SK-N-DZ (cell line): ENCODE results near the gene EPN3. TPM values are rescaled to one million over a fixed set of nuclear protein-coding genes. Genes with fewer than 3 reads are reported as not detected.

Experiments used
- DNase-seq: peaks from one replicate; pipeline ENCODE4 v3.0.0-alpha.2; 2015; ENCODE audit warnings: low spot score
- polyA plus RNA-seq, 2 experiments: library from polyadenylated mRNA; depleted of rRNA; stranded (reverse); fragments of >200 nt; gene quantifications; 2 replicates each; pipeline ENCODE4 v1.2.3, GENCODE V29; 2014

EPN3 gene
- polyA plus RNA-seq (2014; cell fraction: cytosol; rRNA removed): 0.07 and 0.21 TPM in 2 replicates
- polyA plus RNA-seq (2014; cell fraction: nucleus; rRNA removed): 0.03 TPM in 1 of 2 replicates, not detected in the other

DNA sequence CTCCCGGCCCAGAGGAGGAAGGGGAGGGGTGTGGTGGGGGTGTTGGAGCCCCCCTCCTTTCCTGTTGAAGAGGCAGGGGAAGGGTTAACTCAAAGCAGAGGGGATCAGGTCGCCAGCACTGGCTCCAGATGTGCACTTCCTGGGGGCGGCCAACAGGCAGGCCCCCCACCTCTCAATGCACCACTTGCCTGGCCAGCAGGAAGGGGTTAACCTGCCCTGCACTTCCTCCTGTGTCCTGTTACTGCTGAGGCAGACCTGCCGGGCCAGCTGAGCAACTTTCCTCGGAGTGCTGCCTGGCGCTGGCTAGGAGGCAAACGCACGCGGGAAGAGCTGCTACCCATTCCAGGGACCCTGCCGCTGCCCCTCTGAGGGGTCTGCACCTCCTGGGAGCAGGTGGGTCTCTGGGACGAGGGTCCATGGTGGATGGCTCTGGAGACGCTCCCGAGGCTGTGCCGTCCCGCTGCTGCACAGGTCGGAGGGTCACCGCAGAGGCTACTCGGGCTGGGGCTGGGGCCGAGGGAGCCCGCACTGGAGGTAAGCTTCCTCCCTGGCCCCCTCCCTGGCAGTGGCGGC is at the start of gene EPN3:
Gene EPN3, plus strand, starts transcription at position 284 of the 573 bp plus-strand sequence. CDS start 3,822 bp downstream, outside the sequence.
- DNase-seq: no peak

DNA sequence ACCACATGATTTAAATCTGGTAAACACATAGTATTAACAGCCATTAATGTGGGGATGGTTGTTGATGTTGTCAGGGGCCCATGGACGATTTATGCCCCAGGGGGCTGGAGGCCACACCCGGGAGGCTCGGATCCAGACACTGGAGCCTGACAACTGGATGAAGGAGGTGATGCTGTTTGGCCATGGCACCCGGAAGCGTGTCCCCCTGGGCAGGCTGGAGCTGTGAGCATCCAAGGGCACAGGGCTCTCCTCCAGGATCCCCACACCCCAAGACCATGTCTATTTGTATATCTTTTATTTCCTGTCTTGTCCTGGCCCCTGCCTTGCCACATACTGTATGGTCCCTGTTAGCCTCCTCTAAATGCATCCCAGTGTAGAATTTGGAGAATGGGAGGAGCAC is 49.3 kb upstream of the EPN3 start:
- no peak for DNase-seq

DNA sequence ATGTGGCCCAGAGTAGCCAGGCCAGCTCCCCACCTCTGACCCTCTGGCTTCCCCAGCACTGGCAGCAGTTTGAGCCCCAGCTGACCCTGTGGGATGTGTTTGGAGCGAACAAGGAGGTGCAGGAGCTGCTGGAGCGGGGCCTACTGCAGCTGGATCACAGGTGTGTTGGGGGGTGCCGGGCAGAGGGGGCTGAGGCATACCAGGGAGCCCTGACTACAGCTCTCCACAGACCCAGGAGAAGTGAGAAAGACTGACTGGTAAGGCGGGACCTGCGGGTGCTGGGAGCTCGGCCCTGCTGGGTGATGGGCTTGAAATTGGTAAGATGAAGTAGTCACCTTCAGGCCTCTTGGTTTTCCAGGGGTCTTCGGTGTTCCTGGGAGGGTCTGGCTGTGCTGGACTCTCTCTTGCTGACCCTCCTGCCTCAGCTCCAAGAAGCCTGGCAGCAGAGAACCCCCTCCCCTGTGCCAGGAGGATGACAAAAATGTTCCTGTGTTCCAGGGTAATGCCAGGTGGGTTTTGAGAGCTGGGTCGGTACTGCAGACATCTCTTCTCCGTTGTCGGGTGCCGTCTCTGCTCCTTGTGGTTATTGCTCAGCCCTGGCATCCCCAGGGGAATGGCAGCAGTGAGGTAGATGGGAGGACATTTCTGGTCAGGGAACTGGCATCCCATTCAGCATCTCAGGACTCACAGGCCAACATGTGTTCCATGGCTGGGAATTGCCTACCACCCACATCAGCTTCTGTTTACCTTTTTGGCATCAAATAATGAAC is 48.0 kb upstream of the EPN3 start:
- DNase-seq: no peak

DNA sequence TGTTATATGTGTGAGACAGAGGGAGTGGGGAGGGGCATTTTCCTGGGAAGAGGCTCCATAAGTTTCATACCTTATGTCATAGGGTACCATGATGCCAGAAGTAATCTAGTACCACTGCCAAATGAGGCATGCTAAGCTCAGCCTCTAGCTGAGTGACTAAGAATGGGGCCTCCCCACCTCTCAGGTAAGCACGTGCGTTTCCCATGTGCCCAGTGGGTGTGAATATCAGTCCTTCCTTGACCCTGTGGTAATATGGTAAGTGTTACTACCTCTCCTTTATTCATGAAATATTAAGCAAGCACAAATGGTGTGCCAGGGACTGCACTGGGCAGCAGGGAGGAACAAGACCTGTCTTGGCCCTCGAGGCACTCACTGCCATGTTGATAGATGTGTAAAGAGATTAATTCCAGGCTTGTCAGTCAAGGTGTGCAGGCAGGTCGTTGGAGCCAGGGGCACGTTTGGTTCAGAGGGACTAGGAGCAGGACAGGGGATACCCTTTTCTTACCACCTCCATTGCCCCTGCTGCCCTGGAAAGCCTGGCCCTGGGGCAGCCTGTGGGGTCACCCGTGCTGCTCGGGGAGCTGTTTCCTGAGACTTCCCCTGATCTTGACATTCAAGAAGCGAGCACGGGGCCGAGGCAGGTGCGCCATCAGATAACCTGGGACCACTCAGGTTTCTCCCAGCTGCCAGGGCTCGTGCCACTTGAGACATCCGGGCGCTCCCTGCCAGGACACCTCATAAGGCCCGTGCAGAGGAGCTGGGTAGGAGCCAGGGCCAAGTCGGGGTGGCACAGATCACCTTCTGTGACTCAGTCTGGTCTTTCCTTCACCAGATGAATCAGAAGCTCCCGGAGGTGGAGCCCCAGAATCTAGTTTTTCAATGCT is 45.1 kb upstream of the EPN3 start:
- DNase-seq: no peak

- DNase-seq: no peak
Measured at GRCh38 chr17:50488880-50489279, 43.7 kb upstream of the EPN3 start.

DNA sequence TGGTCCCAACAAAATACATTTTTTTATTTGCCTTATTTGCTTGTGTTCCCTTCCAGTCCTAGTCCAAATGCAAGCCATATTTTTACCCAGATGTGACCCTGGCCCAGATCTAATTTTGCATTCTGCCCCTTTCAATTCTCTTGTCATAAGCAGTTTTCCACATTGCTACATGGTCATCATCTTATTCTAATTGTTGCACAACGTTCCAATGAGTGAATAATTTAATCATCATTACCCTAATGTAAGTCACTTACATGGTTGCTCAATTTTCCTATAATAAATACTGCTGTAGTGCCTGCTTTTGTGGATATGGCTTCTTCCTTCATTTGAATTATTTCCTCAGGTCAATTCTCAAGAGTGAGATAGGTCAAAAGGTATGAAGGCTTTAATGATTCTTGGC is 41.0 kb upstream of the EPN3 start:
- DNase-seq: no peak

GRCh38 chr17:50492214-50492613 is 40.3 kb upstream of the EPN3 start:
- DNase-seq: no peak

- DNase-seq: no peak
Measured at GRCh38 chr17:50493744-50494143, 38.8 kb upstream of the EPN3 start.

DNA sequence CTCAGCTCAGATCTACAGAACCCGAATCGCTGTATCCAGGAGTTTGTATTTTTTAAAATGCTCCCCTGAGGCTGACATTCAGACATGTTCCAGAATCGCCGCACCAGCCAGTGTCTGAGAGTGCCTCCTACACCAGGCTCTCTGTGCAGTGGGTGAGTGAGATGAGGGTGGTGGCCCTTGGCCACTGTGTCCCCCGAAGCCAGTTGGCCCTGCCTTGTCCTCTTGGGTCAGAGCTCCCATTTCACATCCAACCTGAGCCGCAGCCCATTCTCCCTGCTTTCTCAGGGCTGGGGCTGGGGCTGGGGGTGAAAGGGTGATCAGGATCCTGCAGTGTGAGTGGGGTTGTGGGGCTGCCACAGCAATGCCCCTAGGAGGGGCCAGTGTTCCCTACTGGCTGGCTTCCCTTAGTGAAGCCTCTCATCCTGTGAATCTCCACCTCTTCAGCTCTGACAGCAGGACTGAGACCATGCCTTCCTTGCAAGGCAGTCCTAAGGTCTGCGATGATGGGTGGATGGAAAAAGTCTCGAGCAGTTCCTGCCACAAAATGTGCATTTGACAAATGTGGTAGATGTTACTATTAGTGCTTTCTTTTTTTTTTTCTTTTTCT is 37.2 kb upstream of the EPN3 start:
- no peak for DNase-seq

DNA sequence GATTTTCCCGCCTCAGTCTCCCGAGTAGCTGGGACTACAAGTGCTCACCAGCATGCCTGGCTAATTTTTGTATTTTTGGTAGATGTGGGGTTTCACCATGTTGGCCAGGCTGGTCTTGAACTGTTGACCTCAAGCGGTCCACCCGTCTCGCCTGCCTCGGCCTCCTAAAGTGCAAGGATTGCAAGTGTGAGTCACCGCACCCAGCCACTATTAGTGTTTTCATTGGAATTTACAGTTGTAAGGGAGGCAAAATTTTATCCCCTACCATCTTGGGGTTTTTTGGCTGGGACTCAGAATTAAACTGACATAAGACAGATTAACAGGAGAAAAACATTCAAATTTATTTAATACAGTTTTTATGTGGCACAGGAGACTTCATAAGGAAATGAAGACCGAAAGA is 36.6 kb upstream of the EPN3 start:
- no peak for DNase-seq

DNA sequence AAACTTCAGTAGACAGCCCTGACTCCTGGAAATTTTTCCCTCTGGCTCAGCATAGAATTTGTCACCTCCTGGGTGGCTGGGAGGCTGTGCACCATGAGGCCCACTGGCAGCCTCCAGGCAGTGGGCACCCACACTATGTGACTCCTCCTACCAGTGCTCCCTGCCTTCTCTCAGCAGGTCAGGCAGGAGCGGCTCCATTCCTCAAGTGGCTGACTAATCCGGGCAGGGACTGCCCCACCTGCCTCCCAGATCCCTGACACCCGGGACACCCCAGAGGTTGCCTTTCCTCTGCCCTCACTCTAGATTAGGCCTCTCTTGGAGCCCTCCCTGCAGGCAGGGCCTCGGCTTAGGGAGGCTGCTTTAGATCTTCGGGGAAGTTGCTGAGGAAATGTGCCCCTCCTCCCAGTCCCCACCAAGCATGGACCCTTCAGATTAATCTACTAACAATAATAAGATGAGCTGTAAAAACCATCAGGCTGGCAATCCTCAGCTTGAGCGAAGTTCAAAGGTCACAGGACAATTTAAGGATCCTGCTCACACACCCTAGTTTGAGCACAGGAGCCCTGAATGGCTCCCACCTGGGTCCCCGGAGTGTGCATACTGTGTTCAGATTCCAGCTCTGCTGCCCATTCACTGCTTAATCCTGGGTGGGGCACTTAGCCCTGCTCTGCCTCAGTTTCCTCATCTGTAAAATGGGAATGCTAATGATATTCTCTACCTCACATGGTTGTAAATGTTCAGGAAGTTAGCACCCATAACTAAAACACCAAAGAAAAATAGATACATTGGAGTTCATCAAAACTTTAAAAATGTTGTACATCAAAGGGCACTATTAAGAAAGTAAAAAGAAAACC is 34.3 kb upstream of the EPN3 start:
- no peak for DNase-seq

DNA sequence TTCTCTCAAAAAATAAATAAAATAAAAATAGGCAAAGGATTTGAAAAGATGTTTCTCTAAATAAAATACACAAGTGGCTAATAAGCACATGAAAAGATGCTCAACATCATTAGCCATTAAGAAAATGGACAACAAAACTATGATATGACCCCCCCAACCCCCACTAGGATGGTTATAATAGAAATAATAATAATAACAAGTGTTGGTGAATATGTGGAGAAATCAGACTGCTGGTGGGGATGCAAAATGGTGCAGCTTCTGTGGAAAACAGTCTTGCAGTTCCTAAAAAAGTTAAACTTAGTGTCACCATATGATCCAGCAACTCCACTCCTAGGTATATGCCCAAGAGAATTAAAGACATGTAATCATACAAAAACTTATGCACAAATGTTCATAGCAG is 33.3 kb upstream of the EPN3 start:
- no peak for DNase-seq

DNA sequence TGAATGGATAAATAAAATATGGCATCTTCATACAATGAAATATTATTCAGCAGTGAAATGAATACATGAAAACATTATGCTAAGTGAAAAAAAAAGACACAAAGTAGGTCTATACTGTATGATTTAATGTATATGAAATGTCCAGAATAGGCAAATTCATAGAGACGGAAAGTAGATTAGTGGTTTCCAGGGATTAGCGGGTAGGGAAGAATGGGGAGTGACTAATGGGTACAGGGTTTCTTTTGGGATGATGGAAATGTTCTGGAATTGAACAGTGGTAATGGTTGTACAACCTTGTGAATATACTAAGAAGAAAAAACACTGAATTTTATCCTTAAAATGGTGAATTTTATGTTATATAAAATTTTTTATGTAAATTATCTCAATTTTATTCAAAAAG is 32.8 kb upstream of the EPN3 start:
- no peak for DNase-seq

GRCh38 chr17:50501054-50501453 is 31.5 kb upstream of the EPN3 start:
- no peak for DNase-seq

DNA sequence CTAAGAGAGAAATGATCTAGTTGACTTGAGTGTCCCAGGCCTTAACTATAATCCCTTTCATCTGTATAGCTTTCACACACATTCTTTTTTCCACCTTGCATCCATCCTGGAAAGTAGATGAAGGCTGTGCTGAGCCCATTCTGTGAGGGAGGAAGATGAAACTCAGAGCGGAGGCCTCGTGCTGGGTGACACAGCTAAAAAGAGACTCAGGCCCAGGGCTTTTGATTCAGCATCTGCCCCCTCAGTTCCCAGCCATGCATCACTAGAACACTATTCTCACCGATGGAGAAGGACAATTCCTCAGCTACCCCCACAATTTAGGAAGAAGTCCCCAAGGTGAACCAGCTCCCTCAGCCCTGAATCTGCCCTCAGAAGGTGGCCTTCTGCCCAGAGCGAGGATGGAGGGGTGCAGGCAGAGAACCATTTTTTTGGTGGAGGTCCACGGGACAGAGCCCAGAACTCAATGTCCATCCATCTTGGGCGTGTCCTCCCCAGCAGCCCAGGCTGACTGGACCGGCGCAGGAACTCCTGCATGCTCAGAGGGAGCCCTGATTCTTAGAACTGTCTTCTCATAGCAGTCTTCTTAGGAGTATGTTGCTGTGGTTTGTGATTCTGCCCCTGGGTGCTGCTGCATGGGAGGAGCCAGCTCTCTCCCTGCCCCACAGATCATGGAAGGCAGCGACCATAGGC is 30.1 kb upstream of the EPN3 start:
- DNase-seq: no peak

DNA sequence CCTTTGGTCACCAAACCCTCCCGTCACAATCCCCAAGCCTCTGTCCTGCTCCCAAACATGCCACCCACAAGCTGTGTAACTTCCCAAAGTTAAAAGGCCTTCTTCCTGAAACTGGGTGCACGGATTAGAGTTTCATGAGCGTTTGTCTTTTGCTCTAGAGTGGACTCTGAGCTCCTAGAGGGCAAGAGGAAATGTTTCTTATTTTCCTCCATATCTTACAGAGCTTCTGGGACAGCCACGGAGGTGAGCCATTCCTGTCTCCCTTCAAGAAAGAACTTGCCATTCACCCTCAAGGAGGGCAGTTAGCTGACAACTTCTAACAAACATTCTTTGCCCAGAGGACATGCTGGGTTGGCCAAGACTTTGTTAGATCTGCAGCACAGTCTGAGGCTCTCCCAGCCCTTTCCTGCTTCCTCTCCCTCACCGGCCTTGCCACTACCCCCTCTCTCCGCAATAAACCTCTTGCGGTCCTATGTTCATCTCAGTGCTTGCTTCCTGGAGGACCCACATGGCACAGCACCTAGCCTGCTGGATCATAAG is 26.9 kb upstream of the EPN3 start:
- DNase-seq: no peak

DNA sequence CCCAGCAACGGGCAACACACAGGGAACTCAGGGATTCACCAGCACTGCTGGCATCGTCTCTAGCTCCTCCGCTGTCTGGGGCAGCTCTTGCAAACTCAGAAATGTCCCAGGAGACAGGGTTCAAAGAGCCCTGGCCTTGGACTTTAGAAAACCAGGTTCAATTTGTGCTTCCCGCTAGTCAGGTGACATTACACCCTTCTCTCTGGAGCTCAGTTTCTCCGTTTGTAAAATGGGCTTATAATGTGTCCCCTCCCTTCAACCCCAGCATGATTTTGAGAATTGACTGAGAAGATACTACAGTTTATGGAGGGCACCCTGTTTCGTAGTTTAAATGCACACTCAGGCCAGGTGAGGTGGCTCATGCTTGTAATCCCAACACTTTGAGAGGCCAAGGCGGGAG is 26.2 kb upstream of the EPN3 start:
- no peak for DNase-seq

DNA sequence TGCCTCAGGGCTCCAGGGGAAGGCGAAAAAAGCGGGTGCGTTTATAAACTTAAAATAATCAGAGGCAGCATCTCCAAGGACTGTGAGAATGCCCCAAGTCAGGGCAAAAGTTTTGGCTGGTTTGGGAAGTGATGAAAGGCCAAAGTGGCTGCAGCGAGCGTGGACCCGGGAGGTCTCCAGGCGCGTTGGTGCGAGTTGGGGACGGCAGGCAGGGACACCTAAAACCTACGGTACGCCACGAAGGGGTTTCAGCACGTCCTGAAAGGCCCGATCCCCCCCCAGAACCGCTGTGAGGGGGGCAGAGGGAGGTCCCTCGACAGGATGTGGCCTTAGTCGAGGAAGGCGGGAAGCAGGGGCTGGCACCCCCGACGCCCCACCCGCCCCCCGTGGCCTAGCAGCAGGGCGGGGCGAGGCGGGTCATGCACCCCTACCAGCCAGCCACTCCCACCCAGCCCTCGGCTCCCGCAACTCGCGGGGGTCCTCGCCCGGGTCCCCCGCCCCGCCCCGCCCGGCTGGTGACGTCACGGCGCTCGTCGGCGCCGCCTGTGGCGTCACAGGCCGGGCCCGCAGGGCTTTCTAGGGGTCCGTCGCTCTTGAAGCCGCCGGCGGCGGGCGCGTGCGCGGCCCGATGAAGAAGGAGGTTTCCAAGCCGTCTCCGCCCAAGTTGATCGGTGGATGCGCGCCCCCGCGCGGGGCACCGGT is 24.5 kb upstream of the EPN3 start, which contains the start of gene MYCBPAP:
Gene MYCBPAP, plus strand, starts transcription at position 569 of the 702 bp plus-strand sequence. CDS start 236 bp downstream, outside the sequence.
- DNase-seq: peak; percentile 64
